ENCODE measurements around the gene ATP13A1.
"Not testable (repeated sequence)": the region's sequence is repeated elsewhere in the genome, so short reads cannot be mapped to it uniquely, and the experiment has no call there.

Gene ATP13A1

DNA sequence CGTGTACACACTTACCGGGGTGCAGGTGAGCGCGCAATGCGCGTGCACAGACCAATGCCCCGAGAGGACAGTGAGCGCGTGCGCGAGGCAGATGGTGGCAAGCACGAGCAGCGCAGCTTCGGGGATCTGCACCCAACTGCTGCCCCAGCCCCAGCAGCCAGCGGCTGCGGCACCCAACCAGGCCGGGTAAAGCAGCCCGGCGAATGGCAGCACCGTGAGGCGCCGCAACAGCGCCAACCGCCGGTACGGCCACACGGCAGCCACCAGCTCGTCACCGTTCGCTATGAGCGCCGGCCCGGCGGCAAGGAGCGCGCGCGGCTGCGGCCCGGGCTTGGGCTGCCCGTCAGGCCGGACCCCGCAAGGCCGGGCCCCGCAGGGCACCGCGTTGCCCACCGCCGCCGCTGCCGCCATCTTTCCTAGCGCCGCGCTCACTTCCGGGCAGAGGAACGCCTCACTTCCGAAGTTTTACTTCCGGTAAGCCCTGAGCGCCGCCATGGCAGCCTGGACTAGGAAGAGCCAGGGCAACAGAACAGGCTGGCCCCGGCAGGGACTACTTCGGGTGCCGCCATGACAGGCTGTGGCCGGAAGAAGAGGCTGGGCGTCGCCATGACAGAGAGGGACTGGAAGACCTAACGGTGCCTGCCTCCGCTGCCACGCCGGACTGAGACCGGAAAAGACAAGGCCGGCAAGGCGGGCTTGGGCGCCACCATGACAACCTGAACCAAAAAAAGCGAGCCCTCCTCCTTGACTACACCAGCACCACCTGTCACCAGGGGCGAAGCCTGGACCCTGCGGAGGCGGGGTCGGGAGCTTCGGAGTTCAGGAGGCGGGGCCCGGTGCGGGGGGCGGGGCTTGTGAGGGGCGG is at the start of gene ATP13A1:
ATP13A1 (minus strand) TSS at position 421 of the 865 bp plus-strand sequence; CDS start at position 411, 10 bp downstream.
- peak; percentile 94 for DNase-seq

DNA sequence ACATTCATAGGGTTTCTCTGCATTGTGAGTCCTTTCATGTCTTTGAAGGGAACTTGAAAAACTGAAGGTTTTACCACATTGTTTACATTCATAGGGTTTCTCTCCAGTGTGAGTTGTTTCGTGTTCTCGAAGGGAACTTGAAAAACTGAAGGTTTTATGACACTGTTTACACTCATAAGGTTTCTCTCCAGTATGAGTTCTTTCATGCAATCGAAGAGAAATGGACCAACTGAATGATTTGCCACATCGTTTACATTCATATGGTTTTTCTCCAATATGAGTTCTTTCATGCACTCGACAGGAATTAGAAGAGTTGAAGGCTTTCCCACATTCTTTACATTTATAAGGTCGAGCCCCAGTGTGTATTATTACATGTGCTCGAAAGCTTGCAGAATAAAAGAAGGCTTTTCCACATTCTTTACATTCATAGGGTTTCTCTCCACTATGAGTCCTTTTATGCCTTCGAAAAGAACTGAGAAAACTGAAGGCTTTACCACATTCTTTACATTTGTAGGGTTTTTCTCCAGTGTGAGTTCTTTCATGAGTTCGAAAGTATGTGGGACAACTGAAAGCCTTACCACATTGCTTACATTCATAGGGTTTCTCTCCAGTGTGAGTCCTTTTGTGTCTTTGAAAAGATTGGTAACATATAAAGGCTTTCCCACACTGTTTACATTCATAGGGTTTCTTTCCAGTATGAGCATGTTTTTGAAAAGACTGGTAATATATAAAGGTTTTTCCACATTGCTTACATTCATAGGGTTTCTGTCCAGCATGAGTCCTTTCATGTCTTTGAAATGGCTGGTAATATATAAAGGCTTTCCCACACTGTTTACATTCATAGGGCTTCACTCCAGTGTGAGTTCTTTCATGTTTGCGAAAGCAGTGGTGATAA is 48.7 kb upstream of the ATP13A1 start:
- no peak for DNase-seq

DNA sequence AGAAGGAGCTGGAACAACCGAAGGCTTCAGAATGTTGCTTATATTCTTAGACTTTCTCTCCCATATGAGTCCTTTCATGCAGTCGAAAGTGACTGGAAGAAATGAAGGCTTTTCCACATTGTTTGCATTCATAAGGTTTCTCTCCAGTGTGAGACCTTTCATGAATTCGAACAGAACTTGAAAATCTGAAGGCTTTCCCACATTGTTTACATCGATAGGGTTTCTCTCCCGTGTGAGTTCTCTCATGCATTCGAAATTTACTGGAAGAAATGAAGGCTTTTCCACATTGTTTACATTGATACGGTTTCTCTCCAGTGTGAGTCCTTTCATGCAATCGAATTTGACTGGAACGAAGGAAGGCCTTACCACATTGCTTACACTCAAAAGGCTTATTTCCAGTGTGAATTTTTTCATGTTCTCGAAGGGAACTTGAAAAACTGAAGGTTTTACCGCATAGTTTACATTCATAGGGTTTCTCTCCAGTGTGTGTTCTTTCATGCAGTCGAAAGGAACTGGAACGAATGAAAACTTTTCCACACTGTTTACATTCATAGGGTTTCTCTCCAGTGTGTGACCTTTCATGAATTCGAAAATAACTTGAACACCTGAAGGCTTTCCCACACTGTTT is 47.9 kb upstream of the ATP13A1 start:
- DNase-seq, result no peak

DNA sequence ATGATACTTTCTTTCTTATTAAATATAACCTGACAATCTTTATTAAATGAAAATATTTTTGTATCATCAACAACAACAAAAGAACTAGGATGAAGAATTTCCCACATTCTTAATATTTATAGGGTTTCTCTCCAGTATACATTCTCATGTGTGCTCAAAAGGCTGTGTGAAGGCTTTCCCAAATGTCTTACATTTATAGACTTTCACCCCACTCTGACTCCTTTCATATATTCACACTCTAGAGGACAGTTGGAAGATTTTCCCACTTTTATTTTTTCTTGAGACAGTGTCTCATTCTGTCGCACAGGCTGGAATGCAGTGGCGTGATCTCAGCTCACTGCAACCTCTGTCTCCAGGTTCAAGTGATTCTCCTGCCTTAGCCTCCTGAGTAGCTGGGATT is 47.0 kb upstream of the ATP13A1 start:
- no peak for DNase-seq

DNA sequence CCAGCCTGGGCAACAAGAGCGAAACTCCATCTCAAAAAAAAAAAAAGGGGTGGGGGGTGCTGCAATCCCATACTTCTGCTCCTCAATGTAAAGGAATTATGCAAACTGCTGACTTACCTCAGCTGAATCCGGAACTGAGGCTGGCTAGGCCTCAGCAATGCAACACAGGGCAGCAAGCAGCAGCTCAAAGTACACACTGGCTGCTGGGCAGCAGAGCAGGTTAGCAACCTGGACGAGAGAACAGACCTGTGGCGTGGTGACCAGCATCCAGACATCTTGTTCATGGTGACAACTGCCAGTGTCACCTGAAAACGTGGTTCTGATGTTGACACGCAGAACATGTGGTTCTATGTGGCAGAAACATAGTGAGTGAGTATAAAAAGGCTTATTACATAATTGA is 41.4 kb upstream of the ATP13A1 start:
- DNase-seq, result no peak

DNA sequence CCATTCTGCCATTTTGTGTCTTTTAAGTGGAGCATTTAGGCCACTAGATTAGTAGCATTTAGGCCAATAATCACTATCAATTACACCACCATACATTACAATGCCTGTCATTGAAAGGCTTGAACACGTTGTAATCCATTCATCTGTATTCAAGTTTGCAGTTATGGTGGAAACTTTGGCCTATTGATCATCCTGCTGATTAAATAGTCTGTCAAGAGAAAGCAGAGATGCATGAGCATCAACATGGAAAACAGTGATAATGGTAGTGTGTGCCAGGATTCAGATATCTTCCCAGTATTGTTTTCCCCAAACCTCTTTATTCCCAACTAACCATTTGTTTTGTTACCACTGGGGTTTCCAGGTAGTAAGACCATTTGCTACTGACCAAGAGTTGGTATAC is 37.0 kb upstream of the ATP13A1 start:
- not testable (repeated sequence) for DNase-seq

DNA sequence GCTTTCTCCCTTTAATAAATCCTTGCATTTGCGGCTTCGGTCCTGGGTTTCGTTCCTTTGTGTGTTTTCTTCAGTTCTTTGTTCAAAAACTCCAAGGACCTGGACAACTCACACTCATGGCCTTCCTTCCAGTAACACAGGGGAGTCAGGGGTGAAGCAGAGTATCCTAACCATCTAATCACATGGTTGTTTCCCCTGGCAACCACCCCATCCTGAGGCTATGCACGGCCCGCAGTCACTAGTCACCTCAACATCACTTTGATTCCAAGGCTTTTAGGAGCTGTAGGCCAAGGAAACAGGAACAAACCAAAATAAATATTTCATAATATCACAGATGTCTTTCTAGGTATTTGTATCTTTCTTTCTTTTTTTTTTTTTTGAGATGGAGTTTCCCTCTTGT is 34.1 kb upstream of the ATP13A1 start:
- DNase-seq, result no peak

DNA sequence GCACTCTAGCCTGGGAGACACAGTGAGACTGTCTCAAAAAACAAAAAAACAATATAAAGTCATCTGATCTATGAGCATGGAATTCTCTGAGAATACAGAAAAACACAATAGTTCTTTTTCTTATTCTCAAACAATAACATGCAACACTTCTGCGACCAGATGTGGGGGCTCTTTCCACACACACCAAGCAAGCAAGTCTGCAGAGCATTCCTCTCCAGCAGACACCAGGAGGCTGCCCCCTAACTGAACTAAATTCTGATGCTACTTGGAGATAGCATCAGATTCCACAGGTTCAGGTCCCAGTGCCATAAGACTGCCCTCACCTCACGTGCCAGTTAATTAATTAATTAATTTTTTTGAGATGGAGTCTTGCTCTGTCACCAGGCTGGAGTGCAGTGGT is 32.9 kb upstream of the ATP13A1 start:
- no peak for DNase-seq

DNA sequence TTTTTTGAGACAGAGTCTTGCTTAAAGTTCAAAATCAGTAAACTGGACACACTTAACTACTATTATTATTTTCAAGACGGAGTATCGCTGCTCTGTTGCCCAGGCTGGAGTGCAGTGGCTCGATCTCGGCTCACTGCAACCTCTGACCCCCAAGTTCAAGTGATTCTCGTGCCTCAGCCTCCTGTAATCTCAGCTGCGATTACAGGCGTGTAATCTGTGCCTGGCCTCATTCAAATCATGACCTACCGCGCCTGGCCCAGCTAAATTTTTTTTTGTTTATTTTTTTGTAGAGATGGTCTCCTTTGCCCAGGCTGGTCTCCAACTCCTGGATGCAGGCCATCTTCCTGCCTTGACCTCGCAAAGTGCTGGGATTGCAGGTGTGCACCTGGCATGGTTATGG is 28.2 kb upstream of the ATP13A1 start:
- DNase-seq, result no peak

DNA sequence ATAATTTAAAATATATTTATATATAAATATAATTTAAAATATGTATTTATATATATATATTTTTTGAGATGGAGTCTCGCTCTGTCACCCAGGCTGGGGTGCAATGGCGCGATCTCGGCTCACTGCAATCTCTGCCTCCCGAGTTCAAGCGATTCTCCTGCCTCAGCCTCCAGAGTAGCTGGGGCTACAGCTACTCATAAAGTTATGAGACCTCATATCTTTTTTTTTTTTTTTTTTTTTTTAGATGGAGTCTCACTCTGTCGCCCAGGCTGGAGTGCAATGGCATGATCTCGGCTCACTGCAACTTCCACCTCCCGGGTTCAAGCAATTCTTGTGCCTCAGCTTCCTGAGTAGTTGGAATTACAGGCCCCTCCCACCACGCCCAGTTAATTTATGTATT is 25.5 kb upstream of the ATP13A1 start:
- not testable (repeated sequence) for DNase-seq

DNA sequence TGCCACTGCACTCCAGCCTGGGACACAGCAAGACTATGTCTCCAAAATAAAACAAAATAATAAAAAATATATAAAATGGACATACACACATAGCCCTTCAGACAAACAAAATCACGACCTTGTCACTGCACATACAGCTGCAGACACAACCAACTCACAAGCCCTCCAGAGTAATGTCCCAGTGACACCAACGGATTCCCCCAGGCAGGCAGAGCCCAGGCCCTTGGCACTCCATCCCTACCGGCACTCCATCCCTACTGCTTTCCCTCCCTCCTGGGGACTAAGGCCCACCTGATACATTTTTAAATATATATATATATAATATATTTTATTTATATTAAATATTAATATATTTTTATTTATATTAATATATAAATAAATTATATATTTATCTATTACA is 23.6 kb upstream of the ATP13A1 start:
- DNase-seq, result no peak

DNA sequence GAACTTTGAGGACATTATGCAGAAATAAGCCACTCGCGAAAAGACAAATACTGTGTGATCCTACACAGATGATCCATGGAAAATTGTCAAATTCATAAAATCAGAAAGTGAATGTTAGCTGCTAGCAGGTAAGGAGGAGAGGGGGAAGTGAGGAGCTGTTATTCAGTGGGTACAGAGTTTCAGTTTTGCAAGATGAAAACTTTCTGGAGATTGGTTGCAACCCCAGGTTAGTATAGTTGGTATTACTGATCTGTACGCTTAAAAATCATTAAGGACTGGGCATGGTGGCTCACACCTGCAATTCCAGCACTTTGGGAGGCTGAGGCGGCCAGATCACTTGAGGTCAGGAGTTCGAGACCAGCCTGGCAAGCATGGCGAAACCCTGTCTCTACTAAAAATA is 23.1 kb upstream of the ATP13A1 start:
- DNase-seq, result no peak

DNA sequence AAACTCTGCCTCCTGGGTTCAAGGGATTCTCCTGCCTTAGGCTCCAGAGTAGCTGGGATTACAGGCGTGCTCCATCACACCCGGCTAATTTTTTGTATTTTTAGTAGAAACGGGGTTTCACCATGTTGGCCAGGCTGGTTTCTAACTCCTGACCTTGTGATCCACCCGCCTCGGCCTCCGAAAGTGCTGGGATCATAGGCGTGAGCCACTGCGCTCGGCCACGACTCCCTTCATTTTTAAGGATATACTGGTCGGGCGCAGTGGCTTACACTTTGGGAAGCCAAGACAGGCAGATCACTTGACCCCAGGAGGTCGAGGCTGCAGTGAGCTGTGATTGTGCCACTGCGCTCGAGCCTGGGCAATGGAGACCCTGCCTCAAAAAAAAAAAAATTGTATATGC is 22.6 kb upstream of the ATP13A1 start:
- DNase-seq, result not testable (repeated sequence)

DNA sequence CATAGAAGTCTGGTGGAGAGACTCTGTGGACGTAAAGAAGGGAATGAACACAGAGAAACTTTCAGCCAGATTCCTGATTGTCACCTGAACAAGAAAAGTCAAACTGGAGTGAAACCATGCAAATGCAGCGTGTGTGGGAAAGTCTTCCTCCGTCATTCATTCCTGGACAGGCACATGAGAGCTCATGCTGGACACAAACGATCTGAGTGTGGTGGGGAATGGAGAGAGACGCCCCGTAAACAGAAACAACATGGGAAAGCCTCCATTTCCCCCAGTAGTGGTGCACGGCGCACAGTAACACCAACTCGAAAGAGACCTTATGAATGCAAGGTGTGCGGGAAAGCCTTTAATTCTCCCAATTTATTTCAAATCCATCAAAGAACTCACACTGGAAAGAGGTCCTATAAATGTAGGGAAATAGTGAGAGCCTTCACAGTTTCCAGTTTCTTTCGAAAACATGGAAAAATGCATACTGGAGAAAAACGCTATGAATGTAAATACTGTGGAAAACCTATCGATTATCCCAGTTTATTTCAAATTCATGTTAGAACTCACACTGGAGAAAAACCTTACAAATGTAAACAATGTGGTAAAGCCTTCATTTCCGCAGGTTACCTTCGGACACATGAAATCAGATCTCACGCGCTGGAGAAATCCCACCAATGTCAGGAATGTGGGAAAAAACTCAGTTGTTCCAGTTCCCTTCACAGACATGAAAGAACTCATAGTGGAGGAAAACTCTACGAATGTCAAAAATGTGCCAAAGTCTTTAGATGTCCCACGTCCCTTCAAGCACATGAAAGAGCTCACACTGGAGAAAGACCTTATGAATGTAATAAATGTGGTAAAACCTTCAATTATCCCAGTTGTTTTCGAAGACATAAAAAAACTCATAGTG is 15.9 kb upstream of the ATP13A1 start:
- no peak for DNase-seq

DNA sequence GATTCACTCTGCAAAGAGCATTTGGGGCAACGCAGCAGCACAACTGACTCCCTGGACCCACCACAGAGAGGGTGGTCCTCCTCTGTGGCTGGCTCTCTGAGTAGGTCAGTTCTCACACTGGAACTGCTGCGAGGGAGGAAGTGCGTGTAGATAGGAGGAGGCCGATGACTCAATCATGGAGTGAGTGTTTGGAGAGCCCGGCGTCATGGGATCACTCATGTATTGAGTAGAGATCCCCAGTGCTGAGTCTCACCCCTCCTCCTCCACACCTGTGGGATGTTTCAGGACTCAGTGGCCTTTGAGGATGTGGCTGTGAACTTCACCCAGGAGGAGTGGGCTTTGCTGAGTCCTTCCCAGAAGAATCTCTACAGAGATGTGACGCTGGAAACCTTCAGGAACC is 14.1 kb upstream of the ATP13A1 start:
- no peak for DNase-seq

DNA sequence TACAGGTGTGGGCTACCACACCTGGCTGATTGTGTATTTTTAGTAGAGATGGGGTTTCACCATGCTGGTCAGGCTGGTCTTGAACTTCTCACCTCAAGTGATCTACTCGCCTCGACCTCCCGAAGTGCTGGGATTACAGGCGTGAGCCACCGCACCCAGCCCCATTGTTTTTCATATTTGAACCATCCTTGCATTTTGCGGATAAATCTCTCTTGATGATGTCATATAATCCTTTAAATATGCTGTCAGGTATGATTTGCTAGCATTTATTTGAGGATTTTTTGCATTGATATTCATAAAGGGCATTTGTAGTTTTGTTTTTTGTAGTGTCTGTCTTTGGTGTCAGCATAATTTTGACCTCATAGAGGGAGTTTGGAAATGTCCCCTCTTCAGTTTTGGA is 10.8 kb upstream of the ATP13A1 start:
- DNase-seq, result no peak

DNA sequence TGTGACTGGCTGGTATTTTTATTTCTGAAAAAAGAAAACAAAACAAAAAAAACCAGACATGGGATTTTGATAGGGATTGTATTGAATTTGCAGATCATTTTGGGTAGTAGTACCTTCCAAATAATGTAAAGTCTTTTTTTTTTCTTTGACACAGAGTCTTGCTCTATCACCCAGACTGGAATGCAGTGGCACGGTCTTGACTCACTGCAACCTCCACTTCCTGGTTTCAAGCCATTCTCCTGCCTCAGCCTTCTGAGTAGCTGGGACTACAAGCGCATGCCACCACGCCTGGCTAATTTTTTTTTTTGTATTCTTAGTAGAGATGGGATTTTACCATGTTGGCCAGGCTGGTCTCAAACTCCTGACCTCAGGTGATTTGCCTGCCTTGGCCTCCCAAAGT is 9.3 kb upstream of the ATP13A1 start:
- no peak for DNase-seq

DNA sequence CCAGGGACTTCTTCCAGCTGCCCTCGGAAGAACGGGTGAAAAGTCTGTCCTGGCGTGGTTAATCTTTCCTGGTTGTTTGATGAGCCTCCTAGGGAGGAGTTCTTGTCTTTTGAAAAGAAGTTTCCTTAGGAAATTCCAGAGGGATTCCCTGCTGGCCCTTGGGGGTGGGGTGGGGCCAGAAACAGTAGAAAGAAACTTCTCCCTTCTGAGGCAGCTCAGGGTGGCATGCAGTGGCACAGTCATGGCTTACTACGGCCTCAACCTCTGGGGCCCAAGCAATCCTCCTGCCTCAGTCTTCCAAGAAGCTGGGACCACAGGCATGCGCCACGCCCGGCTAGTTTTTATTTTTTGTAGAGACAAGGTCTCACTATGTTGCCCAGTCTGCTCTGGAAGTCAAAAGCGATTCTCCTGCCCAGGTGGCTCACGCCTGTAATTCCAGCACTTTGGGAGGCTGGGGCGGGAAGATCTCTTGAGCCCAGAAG is 6.6 kb upstream of the ATP13A1 start:
- DNase-seq, result no peak

DNA sequence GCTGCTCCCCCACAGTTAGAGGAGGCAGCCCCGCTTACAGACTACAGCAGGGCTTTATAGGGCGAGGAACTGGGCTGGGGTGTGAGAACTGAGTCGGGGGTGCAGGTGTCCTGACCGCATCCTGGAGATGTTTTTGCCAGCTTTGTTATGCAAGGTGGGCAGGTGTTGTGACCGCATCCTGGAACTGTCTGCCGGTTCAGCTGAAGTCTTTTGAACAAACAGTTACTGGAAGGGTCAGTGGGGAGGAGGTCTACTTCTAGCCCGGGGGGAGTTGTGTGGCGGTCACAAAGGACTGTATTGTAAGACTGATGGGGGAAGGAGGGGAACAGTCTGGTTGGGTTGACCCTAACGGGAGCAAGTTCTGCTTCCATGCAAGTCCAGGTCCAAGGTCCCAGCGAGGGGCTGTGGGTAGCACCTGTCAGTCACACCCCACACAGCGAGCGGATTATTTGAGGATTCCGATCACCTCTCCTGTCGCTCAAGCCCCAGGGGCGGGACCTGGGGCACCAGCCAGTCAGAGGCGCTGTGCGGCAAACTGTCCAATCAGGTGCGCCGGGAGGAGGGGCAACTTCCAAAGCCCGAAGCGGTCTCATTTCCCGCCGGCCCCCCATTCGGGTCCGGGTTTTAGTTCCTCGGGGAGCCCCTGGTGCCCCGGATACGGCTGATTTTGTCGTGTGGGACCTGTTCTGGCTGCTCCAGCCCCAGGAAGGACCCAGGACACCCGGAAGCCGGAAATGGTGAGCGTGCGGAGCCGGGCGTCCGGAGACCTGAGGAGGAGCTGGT is 4.9 kb upstream of the ATP13A1 start, which contains the start of gene ZNF101:
ZNF101 (plus strand) TSS at position 610 of the 783 bp plus-strand sequence; CDS start at position 735, 125 bp downstream.
- DNase-seq, result peak; percentile 95

DNA sequence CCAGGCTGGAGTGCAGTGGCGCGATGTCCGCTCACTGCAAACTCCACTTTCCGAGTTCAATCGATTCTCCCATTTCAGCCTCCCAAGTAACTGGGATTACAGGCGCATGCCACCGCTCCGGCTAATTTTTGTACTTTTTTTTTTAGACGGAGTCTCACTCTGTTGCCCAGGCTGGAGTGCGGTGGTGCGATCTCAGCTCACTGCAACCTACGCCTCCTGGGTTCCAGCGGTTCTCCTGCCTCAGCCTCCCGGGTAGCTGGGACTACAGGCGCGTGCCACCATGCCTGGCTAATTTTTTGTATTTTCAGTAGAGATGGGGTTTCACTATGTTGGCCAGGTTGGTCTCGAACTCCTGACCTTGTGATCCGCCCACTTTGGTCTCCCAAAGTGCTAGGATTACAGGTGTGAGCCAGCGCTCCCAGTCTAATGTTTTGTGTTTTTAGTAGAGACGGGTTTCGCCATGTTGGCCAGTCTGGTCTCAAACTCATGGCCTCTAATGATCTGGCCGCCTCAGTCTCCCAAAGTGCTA is 2.0 kb upstream of the ATP13A1 start:
- DNase-seq, result not testable (repeated sequence)

DNA sequence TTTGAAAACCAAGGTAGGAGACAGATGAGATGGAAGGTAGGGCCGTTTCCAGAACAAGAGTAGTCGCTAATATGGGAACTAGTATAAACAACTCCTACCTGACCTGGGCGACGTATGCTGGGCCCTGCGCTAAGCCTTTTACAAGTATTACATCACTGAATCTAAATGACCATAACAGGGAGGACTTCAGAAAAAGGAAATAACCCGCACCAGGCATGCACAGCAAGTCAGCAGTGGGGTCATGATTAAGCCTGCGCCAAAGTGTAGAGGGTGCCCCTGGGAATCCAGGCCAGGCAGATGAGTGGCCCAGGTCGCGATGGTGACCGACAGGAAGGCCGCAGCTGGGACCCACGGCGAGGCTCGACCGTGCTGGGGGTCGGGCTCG is 613 bp downstream of the ATP13A1 start:
- no peak for DNase-seq
